ENCODE data around the gene GFPT1. TPM values are rescaled to one million over a fixed set of nuclear protein-coding genes. Genes with fewer than 3 reads are reported as not detected.

GFPT1 gene
- total RNA-seq, 1 donor from 2014 or later: 56.6 TPM

Other genes with a start within 250 kb of the GFPT1 start
- gene NFU1, start 50.2 kb upstream of the GFPT1 start, total RNA-seq: 54.3 and 57.9 TPM in 2 replicates